ENCODE data around the gene PPM1M.

- no peak for TF ChIP-seq CTCF (conservative IDR thresholded peaks at IDR 0.05)
- TF ChIP-seq EZH2 (IDR thresholded peaks at IDR 0.05; ENCODE audit: low read depth): no peak
These were observed 45.3 kb downstream of the PPM1M start for GRCh38 chr3:52290596-52291507.
